Caco-2 (cell line): ENCODE data around the gene SRR. TPM values are rescaled to one million over a fixed set of nuclear protein-coding genes. Genes with fewer than 3 reads are reported as not detected.

ENCODE experiments used
- BruUV-seq: library from RNA; stranded (reverse); fragments of 400-500 nt; replicated peaks from 2 replicates; lab custom pipeline; 2021; lab: Mats Ljungman, UMichigan
- CTCF ChIA-PET: fragments of 300-600 bp; sonication (Branson Sonifier 250); formaldehyde crosslinking; loops from one replicate; lab custom pipeline; 2022; ENCODE audit warnings: antibody characterized with exemption; lab: Charles Lee
- POLR2A ChIA-PET: fragments of 300-600 bp; sonication (Branson Sonifier 250); formaldehyde crosslinking; loops from one replicate; lab custom pipeline; 2022; ENCODE audit warnings: antibody characterized with exemption; lab: Charles Lee
- DNase-seq, 2 experiments: peaks; one replicate each; pipeline versions ENCODE4 v3.0.0 to v3.0.0-alpha.2; 2020 to 2022
- H3K27me3 ChIP-seq: replicated peaks from 2 replicates; pipeline ENCODE4 v1.6.0; 2011; ENCODE audit warnings: low read length; ENCODE audit not compliant: control insufficient read depth, insufficient read depth
- H3K36me3 ChIP-seq: 2 replicates; pipeline ENCODE4 v1.5.1; 2011; ENCODE audit warnings: low read length; ENCODE audit not compliant: control insufficient read depth, insufficient read depth
- H3K4me1 ChIP-seq: fragments of 250-450 bp; sonication (Bioruptor Pico); 2 replicates; pipeline ENCODE4 v1.5.1; 2020; ENCODE audit warnings: mild to moderate bottlenecking
- H3K4me3 ChIP-seq: 2 replicates; pipeline ENCODE4 v1.5.1; 2011; ENCODE audit warnings: low read depth, mild to moderate bottlenecking, control low read depth, low read length
- H3K9me3 ChIP-seq: fragments of 250-450 bp; sonication (Bioruptor Pico); 2 replicates; pipeline ENCODE4 v1.5.1; 2020; ENCODE audit warnings: mild to moderate bottlenecking, moderate library complexity
- H3K27ac Mint-ChIP-seq: one replicate; pipeline ENCODE4 v1.8.0; 2022; ENCODE audit warnings: mixed read lengths; ENCODE audit not compliant: unreplicated experiment
- H3K27me3 Mint-ChIP-seq: one replicate; pipeline ENCODE4 v1.8.0; 2022; ENCODE audit warnings: mixed read lengths; ENCODE audit not compliant: insufficient read depth, unreplicated experiment
- H3K36me3 Mint-ChIP-seq: one replicate; pipeline ENCODE4 v1.8.0; 2022; ENCODE audit warnings: mild to moderate bottlenecking, mixed read lengths; ENCODE audit not compliant: insufficient read depth, unreplicated experiment
- H3K4me1 Mint-ChIP-seq: one replicate; pipeline ENCODE4 v1.8.0; 2022; ENCODE audit warnings: low read depth, mixed read lengths; ENCODE audit not compliant: unreplicated experiment
- H3K4me3 Mint-ChIP-seq: one replicate; pipeline ENCODE4 v1.8.0; 2022; ENCODE audit warnings: mild to moderate bottlenecking, moderate library complexity, mixed read lengths; ENCODE audit not compliant: unreplicated experiment
- H3K9me3 Mint-ChIP-seq: one replicate; pipeline ENCODE4 v1.8.0; 2022; ENCODE audit warnings: mixed read lengths; ENCODE audit not compliant: unreplicated experiment
- CTCF ChIP-seq, 2 experiments: fragments of 200-600 bp in 1 of 2; IDR thresholded peaks; 1 replicate in 1 of 2; 2 replicates in 1 of 2; pipeline versions ENCODE4 v1.5.1 to v1.8.0; 2011 to 2022; ENCODE audit warnings: antibody characterized with exemption in 1 of 2, control low read depth in 1 of 2, inconsistent platforms in 1 of 2, low read depth in 1 of 2, low read length in 1 of 2, mild to moderate bottlenecking in 1 of 2, moderate library complexity in 1 of 2; ENCODE audit not compliant: insufficient read depth in 1 of 2, severe bottlenecking in 1 of 2, unreplicated experiment in 1 of 2
- intact Hi-C: fragments of 100-400 bp; cut with micrococcal nuclease; formaldehyde crosslinking; loops from one replicate; pipeline ENCODE4 v1.10.0; 2022; ENCODE audit not compliant: unreplicated experiment
- total RNA-seq: library from RNA; stranded (reverse); gene quantifications from 2 replicates; pipeline ENCODE4 v1.2.3, GENCODE V29; 2022

The SRR gene
- total RNA-seq, 1 experiment from 2014 or later: 18.2 TPM

GRCh38 chr17:2295575-2295974, 8.2 kb upstream of the SRR start:
- TF ChIP-seq CTCF (IDR thresholded peaks at IDR 0.05; ENCODE audit: insufficient read depth in 1 of 2, low read depth in 1 of 2, low read length in 1 of 2, severe bottlenecking in 1 of 2, unreplicated experiment in 1 of 2): no peak
- no TSS peak for BruUV-seq
- Histone ChIP-seq H3K4me3 (no peak overlapping the region), H3K27me3 (no peaks in the 10 kb centered on the region), H3K9me3 (no peaks in the 10 kb centered on the region), H3K4me1 (no peaks in the 10 kb centered on the region), H3K36me3 (peaks cover 3% of the 10 kb centered on the region)
- intact Hi-C loops: no loop called here
- no peak for DNase-seq
- Mint-ChIP-seq H3K9me3 (no peaks in the 10 kb centered on the region), H3K27me3 (no peaks in the 10 kb centered on the region), H3K4me1 (peaks cover 4% of the 10 kb centered on the region), H3K36me3 (peaks cover 48% of the 10 kb centered on the region), H3K27ac (no peak overlapping the region), H3K4me3 (no peak overlapping the region)
- ChIA-PET CTCF (no interaction called here), POLR2A (no interaction called here)

- H3K36me3 Mint-ChIP-seq: peaks cover 40% of the 10 kb centered on the region
- DNase-seq: no peak
- no peaks in the 10 kb centered on the region for H3K27me3 Mint-ChIP-seq
- no TSS peak for BruUV-seq
- ChIA-PET POLR2A (no interaction called here), CTCF (no interaction called here)
- no peaks in the 10 kb centered on the region for H3K4me1 ChIP-seq
- peaks cover 4% of the 10 kb centered on the region for H3K4me1 Mint-ChIP-seq
- H3K36me3 ChIP-seq: peaks cover 3% of the 10 kb centered on the region
- no peak overlapping the region for H3K4me3 Mint-ChIP-seq
- H3K9me3 Mint-ChIP-seq: no peaks in the 10 kb centered on the region
- no peaks in the 10 kb centered on the region for H3K9me3 ChIP-seq
- no peak overlapping the region for H3K4me3 ChIP-seq
- H3K27me3 ChIP-seq: no peaks in the 10 kb centered on the region
- intact Hi-C loops: no loop called here
- TF ChIP-seq CTCF (IDR thresholded peaks at IDR 0.05; ENCODE audit: insufficient read depth in 1 of 2, low read depth in 1 of 2, low read length in 1 of 2, severe bottlenecking in 1 of 2, unreplicated experiment in 1 of 2): no peak
- H3K27ac Mint-ChIP-seq: no peak overlapping the region
Measured at GRCh38 chr17:2297023-2297422, 6.7 kb upstream of the SRR start.

GRCh38 chr17:2299136-2299535, 4.6 kb upstream of the SRR start:
- Mint-ChIP-seq H3K4me3 (no peak overlapping the region), H3K27me3 (no peaks in the 10 kb centered on the region), H3K9me3 (no peaks in the 10 kb centered on the region), H3K36me3 (peaks cover 41% of the 10 kb centered on the region), H3K27ac (no peak overlapping the region), H3K4me1 (peaks cover 4% of the 10 kb centered on the region)
- DNase-seq: no peak
- H3K9me3 ChIP-seq: no peaks in the 10 kb centered on the region
- H3K4me1 ChIP-seq: no peaks in the 10 kb centered on the region
- no TSS peak for BruUV-seq
- H3K27me3 ChIP-seq: no peaks in the 10 kb centered on the region
- peaks cover 3% of the 10 kb centered on the region for H3K36me3 ChIP-seq
- H3K4me3 ChIP-seq: no peak overlapping the region
- CTCF ChIA-PET: no interaction called here
- POLR2A ChIA-PET: no interaction called here
- no peak for TF ChIP-seq CTCF (IDR thresholded peaks at IDR 0.05; ENCODE audit: insufficient read depth in 1 of 2, low read depth in 1 of 2, low read length in 1 of 2, severe bottlenecking in 1 of 2, unreplicated experiment in 1 of 2)
- intact Hi-C loops: no loop called here
